OCI-LY3 (cell line): ENCODE data around the gene KRT1.

Experiments
- CTCF ChIP-seq: fragments of 200-600, 300-600 bp; sonication (generic); IDR thresholded peaks from 2 replicates; pipeline ENCODE4 v1.5.1; 2014; ENCODE audit warnings: antibody characterized with exemption, low read length, low read depth
- EZH2phosphoT487 ChIP-seq: fragments of 200-600 bp; shearing (Covaris generic); IDR thresholded peaks from 2 replicates; pipeline ENCODE4 v1.6.1; 2018; ENCODE audit warnings: antibody characterized with exemption, mixed run types, low read depth

- no peak for TF ChIP-seq CTCF
- no peak for TF ChIP-seq EZH2phosphoT487
These were observed 51.4 kb downstream of the KRT1 start for GRCh38 chr12:52628841-52629240.
